ENCODE results near the gene LCP2. TPM values are rescaled to one million over a fixed set of nuclear protein-coding genes. Genes with fewer than 3 reads are reported as not detected.

The LCP2 gene
- total RNA-seq, 2 donors from 2014 or later, result 19.3 to 25.0 TPM

DNA sequence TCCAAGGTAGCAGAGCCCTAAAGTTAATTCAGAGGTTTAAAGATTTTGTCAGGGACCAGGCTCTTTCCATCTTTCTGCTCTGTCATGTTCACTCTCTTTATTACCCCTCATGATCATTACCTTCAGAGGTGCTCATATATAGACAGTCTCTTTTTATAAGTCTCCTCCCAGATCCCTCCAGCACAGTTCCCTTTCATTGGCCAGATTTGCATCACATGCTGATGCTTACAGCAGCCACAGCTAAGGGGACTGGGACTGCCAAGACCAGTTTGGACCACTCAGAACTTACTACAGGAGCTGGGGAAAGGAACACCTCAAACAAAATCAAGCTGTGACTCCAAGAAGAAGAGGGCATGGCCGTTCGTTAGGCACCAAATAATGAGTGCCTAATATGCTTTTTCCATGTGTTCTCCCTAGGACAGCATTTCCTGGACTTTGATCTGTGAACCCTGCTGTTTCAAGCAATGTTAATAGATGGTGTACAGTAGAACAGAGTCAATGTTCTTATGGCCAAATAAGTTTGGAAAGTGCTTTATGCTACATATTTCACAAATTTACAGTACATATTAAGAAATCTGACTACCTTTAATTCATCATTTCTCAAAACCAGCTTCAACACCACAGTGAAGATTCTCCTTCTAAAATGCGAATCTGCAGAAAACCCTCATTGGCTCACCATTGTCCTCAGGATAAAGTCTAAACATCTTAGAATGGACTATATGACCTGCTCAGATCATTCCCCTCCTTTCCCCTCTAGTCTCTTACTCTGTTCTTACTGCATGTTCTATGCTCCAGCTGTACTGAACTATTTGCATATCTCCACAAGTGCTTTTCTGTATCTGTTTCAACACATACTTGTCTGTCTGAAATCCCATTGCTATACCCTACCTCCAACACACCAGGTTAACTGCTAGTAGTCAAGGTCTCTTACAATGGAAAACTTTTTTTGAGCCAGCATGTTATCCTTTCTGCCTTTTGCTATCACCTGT lies 61.4 kb downstream of the LCP2 start:
- intact Hi-C loops (cut with DNase I), result no loop called here
- DNase-seq (ENCODE audit: low spot score), result no peak

DNA sequence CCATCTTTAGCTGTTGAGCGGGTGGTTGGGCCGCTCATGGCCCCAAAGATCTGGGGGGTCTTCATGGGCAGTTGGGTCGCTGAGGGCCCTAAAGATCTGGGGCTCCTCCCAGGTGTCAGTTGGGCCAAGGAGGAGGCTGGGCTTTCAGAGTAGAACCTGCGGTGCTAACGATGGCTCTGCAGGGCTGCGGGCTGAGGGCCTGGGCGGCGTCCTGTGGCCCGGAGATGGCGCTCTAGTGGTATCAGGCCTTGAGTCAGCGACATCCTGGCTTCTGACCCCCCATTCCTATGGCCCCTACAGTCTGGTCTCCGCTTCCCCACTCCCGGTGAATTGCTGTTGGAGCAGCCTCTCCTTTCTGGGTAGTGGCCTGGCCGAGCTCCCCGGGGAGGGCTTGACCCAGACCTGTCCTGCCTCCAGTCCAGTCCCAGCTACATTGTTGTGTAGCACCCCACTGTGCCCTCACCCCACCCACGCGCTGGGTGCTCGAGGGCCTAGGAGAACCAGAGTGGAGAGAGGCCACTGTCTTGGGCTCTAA lies 64.2 kb downstream of the LCP2 start:
- intact Hi-C loops (cut with DNase I), result loop anchor here in 1 of 2 donors (5.0 kb wide), 1 partner anchor 184 kb away; no protein-coding TSS in a partner anchor
- DNase-seq (ENCODE audit: low spot score), result no peak

DNA sequence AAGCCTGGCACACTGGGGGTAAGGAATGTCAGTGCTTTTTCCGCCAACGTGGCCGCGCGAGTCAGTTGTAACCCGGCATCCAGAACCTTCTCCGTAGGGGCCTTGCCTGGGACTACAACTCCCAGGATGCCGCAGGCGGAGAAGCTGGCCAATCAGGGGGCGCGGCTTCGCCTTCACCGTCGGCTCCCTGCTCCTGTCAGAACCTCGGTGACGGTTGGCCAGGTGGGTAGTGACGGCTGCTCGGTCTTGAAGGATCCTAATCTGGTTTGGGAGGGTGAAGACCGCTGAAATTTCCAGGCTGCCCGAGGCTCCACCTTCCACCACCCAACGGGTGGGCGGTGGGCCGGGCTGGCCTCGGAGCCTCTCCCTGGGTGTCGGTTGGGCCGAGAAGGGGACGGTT lies 64.8 kb downstream of the LCP2 start, which contains the start of gene C5orf58:
Gene C5orf58, plus strand, starts transcription at position 200 of the 400 bp plus-strand sequence. CDS start 1,992 bp downstream, outside the sequence.
- intact Hi-C loops (cut with DNase I), result loop anchor here in 1 of 2 donors (5.0 kb wide), 1 partner anchor 185 kb away; no protein-coding TSS in a partner anchor
- DNase-seq (ENCODE audit: low spot score), result peak; percentile 78

DNA sequence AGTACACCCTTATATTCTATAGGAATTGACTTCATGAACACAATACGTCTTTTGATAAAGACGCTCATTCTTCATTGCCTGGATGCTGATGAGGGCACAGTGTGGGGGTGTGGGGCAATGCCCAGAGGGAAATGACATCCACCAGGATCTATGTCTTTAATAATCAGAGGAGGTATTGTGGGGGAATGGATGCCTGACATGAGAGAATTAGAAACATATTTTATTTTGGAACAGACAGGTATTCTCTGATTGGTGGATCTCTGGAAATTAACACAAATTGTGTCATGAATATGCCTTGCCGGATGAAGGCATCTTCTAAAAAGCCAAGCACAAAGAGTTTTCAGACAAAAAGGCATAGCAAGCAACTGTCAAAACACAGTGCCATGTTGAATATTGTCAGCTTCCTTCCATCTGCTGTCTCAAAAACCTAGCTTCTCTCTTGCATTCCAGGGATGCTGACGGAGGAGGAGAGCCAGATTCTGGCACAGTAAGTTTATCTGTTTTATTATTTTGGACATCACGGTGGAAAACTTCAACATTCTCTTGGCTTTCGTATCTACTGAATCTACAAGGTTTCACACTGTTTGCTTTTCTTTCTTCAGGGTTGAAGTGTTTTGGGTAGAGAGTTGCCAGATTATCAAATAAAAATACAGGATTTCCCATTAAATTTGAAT lies 68.7 kb downstream of the LCP2 start:
- intact Hi-C loops (cut with DNase I), result loop anchor here (10.0 kb wide), 3 partner anchors 116 to 406 kb away; no protein-coding TSS in a partner anchor
- DNase-seq (ENCODE audit: low spot score), result no peak

DNA sequence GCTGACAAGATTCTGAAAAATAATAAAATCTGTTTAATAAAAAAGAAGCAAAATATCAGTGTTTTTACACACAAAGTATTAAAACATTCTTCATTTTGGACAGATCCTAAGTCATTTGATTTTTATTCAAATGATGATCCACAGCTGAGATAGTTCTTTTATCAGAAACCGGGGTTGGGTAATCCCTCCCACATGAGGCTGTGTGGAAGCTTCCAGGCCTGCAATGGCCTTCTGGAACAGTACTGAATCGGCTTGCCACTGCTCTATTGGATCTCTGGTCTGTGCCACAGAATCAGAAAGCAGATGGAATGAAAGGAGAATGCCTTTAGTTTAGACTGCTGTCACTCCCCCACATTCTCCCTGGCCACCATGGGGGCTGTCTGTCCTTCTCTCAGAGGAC lies 70.9 kb downstream of the LCP2 start:
- intact Hi-C loops (cut with DNase I), result loop anchor here (10.0 kb wide), 3 partner anchors 118 to 408 kb away; no protein-coding TSS in a partner anchor
- no peak for DNase-seq (ENCODE audit: low spot score)

DNA sequence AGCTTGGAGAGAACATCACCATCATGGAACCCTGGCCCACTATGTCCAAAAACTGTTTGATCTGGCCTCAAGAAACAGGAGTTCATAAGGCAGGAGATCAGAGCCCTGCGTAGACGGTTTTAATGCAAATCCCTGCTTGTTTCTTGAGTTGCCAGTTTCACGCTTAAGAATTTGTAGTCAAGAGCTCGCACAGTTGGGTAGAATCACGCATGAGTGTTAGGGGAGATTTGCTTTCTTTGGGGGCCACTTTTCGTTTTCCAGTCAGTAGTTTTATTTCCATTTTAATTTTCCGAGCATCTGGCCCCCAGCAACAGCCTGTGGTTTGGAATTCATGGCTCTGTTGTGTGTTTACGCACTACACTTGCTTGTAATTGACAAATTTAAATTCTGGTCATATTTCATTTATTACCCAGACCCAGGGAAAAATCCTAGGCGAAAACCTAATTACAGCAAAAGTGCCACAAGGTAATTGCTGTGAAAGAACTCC lies 71.4 kb downstream of the LCP2 start:
- DNase-seq (ENCODE audit: low spot score), result no peak
- intact Hi-C loops (cut with DNase I), result loop anchor here (10.0 kb wide), 3 partner anchors 119 to 409 kb away; no protein-coding TSS in a partner anchor

DNA sequence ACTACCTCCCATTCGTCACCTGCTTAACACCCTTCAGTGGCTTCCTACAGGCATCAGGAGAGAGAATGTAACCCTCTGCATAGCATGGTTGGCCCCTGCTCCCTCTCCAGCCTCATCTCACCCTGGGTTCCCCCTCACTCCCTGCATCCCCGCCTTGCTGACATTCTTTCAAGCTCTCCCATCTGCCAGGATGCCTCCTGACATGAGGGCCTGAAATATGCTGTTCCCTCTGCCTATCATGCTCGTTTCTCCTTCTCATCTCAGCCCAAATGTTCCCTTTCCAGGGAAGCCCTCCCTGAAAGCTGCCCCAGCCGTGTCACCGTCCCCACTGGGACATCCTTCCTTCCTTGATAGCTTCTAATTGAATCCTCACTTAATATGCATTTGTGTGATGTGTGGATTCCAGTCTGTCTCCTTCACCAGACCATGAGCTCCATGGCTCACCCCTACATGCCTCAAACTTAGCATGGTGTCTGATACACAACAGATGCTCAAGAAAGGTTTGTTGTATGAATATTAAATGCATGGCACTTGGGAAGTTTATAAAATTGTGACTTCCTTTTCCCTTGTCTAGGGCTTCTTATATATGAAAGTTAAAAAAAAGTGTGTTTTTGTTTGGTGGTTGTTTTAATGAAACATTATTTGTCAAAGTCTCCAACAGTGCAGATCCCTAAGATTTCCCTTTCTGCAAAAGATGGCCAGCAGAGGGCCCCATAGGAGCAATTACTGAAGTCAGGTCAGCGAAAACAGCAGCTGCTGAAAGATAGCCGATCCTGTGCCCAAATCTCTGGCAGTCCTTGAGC lies 72.0 kb downstream of the LCP2 start:
- DNase-seq (ENCODE audit: low spot score), result peak; percentile 84
- intact Hi-C loops (cut with DNase I), result loop anchor here (10.0 kb wide), 3 partner anchors 119 to 409 kb away; no protein-coding TSS in a partner anchor

DNA sequence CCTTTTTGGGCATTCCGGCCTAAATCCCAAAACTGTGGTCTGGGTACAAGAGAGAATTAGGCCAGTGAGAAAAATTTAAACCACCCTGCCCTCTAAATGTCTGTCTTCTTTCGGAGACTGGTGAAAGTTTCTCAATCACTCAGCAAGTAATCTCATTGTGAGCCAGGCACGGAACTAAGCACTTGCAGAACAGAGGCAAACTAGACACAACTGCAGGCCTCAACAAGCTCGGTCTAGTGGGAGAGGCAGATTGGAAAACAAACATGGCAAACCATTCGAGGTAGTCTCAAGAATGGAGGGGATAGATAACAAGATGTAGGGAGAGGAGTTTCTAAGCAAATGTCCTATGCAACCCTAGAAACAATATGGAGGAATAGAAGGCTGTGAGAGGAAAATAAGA lies 73.7 kb downstream of the LCP2 start:
- no peak for DNase-seq (ENCODE audit: low spot score)
- intact Hi-C loops (cut with DNase I), result loop anchor here (10.0 kb wide), 3 partner anchors 121 to 411 kb away; no protein-coding TSS in a partner anchor

DNA sequence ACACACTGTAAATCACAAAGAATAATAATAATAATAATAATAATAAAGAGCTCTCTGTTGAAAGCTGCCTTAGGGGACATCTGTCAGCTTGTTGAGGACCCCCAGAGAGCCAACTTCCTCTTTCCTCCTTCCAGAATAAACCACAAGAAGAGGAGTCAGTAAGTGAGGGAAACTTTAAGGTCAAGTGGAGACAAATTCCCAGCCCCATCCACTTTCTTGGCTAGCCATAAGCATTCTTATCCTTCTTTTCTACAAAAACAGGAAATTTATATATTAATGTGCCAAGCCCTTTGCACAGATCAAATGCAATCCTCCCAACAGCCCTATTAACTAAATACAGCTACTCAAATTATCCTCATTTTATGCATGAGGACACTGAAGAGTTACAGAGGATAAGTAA lies 74.2 kb downstream of the LCP2 start:
- intact Hi-C loops (cut with DNase I), result loop anchor here (10.0 kb wide), 3 partner anchors 121 to 411 kb away; no protein-coding TSS in a partner anchor
- no peak for DNase-seq (ENCODE audit: low spot score)

DNA sequence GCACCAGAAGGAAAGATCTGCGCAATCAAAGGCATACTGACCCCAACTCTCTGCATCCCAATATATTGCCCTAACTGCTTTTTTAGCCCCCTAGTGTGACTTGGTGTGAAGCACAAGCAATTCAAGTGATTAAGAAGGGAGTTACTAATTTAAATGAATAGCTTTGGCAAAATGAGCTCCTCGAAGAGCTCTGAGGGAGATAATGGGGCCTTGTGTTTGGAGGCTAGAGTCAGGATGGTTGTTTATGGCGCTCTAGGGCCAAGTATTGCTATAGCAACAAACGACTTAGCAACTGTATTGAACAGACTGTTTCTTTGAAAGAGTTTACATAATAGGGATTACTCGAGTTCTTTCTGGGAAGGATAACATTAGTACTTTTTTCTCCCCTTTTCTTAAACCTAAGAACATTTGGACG lies 76.2 kb downstream of the LCP2 start:
- DNase-seq (ENCODE audit: low spot score), result no peak
- intact Hi-C loops (cut with DNase I), result loop anchor here (10.0 kb wide), 3 partner anchors 123 to 413 kb away; no protein-coding TSS in a partner anchor

DNA sequence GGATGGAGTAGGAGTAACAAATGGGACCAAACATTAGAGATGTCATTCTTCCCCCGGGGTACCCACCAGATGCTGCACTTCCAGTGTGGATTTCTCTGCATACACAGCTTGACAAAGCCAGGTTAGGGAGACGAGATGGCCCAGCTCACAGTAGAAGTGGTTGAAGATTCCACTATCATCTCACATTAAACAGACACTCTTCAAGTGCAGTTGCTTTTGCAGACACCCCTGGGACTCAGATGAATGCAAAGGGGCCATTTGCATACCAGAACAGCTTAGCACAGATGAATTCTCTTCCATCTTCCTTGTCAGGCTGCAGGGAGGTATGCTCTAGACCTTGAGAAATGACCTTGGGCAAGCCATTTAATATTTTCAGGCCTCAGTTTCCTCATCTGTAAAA lies 77.4 kb downstream of the LCP2 start:
- DNase-seq (ENCODE audit: low spot score), result no peak
- intact Hi-C loops (cut with DNase I), result loop anchor here (10.0 kb wide), 3 partner anchors 125 to 415 kb away; no protein-coding TSS in a partner anchor

DNA sequence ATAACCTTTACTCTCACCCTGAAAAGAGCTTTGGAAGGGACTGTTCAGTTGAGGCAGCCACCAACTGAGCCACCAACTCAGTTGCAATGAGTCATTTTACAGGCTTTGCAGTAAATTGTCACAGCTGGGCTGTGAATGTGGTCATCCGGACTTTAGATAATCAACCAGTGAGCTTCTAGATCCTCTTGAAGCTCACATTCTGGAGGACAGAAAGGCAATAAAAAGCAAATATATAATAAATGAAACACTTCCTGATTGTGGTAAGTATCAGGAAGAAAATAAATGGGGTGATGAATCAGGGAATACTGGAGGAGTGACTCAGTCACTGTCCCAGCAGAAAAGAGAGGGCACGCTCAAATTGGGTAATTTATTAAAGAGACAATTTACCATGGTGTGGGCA lies 78.0 kb downstream of the LCP2 start:
- DNase-seq (ENCODE audit: low spot score), result no peak
- intact Hi-C loops (cut with DNase I), result loop anchor here (10.0 kb wide), 3 partner anchors 125 to 415 kb away; no protein-coding TSS in a partner anchor

DNA sequence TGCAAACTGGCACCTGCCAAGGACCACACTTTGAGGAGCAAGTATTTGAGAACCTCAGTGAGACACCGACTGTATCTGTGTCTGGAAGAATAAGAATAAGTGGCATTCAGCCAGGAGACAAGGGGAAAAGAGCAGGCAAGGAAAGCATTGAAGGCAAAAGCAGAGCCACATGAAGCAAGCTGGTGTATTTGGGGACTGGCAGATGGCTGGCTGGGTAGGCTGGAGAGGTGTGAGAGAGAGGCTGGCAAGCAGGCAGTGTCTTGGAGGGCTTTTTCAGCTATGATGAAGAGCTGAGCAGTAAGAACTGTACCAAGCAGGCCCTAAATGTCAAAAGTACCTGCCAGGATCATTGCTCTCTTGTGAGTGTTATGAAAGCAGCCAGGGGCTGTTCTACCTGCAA lies 78.9 kb downstream of the LCP2 start:
- DNase-seq (ENCODE audit: low spot score), result no peak
- intact Hi-C loops (cut with DNase I), result no loop called here

DNA sequence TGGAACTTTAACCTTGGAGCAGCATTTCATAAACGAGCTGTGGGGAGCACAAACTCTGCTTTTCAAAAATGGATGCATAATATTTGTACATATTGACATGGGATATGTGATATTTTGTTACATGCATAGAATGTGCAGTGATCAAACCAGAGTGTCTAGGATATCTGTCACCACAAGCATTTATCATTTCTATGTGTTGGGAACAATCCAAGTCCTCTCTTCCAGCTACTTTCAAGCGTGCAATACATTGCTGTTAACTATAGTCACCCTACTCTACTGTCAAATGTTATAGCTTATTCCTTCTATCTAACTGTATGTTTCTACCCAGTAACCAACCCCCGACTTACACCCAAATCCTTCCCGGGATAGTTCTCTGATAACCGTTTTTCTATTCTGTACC lies 79.7 kb downstream of the LCP2 start:
- intact Hi-C loops (cut with DNase I), result no loop called here
- no peak for DNase-seq (ENCODE audit: low spot score)

DNA sequence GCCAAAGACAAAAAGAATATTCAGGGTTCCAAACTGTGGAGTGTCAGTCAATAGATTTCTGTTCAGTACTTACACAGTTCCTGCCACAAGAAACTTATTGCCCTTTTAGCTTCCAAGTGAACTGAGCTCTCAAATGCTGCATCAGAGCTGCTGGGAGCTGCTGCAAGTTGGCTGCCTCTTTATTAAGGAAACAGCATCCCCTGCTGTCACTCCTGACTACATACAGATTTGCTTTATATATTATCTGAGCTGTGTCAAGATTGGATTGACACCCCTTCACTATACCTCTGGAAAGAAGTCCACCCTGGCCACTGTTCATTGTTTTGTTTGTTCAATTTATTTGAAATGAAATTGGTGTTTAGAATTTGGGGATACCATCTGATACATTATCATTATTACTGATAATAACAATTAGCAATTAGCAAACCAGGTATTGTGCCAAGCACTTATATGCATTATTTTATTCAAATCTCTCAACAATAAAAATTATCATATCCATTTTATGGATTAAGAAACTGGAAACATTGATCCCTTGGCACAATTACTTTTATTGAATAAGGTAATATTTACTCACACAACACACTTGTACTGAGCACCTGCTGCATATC lies 81.2 kb downstream of the LCP2 start:
- intact Hi-C loops (cut with DNase I), result no loop called here
- DNase-seq (ENCODE audit: low spot score), result no peak

DNA sequence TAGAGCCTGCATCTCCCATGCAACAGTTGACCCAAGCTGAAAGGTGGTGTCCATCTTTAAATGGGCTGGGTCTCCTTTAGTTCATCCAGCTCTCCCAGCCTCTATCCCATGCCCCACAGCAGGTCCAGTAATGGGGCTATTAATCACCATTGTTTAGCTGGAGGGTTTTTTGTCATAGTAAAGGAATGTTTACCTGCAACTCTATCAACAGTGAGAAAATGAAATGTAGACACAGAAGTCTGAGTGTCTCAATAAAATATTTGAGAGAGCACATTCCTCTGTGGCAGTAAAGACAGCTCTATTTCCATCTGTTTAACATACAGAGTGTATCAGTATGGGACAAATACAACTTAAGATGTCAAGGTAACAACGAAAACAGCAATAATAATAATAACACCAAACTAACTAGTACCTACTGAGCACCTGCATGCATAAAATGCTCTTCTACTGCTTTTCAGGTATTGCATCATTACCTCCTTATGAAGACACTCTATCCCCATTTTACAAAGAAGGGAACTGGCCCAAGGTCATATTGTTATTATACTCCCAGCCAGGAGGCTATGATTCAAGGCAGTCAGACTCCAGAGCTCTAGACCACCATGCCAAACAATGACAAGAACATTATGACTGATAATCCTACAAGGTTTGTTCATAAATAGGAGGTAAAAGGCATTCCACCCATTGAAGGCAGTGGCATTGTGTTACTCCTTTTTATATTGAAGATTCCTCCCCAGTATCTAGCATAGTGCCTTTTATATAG lies 85.8 kb downstream of the LCP2 start:
- DNase-seq (ENCODE audit: low spot score), result no peak
- intact Hi-C loops (cut with DNase I), result no loop called here

DNA sequence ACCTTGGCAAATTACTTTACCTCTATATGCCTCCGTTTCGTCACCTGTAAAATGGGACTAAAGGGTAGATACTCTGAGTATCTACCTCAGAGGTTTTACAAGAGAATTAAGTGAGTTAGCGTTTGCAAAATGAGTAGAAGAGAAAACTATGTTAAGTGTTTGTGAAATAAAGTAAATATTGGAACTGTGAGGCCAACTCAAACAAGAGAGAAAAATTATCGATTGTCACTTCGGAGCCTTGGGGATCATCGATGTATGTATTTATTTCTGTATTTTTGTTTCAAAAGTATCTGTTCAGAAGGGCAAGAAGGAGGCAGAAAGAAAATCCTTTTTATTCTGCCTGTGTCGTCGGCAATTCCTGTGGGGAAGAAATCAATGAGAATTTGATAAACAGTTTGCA lies 90.6 kb downstream of the LCP2 start:
- DNase-seq (ENCODE audit: low spot score), result no peak
- intact Hi-C loops (cut with DNase I), result no loop called here

All from posterior vena cava (tissue), 2 donors.